WERI-Rb-1 (cell line): ENCODE measurements around the gene SNIP1.
"Not testable (repeated sequence)": the region's sequence is repeated elsewhere in the genome, so short reads cannot be mapped to it uniquely, and the experiment has no call there.

Source experiments
- DNase-seq: peaks from one replicate; pipeline ENCODE4 v3.0.0-alpha.2; 2020
- H3K27ac ChIP-seq: fragments of 250-450 bp; sonication (Bioruptor Pico); 2 replicates; pipeline ENCODE4 v1.5.1; 2020; ENCODE audit warnings: mild to moderate bottlenecking, moderate library complexity
- H3K27me3 ChIP-seq: fragments of 250-450 bp; sonication (Bioruptor Pico); 2 replicates; pipeline ENCODE4 v1.5.1; 2021; ENCODE audit warnings: mild to moderate bottlenecking, low read depth, moderate library complexity; ENCODE audit not compliant: insufficient read depth, severe bottlenecking
- H3K36me3 ChIP-seq: fragments of 250-450 bp; sonication (Bioruptor Pico); 2 replicates; pipeline ENCODE4 v1.5.1; 2020; ENCODE audit warnings: mild to moderate bottlenecking, moderate library complexity
- H3K4me3 ChIP-seq: 2 replicates; pipeline ENCODE4 v1.5.1; 2011; ENCODE audit warnings: low read depth, mild to moderate bottlenecking, control low read depth, low read length
- H3K9me3 ChIP-seq: fragments of 250-450 bp; sonication (Bioruptor Pico); 2 replicates; pipeline ENCODE4 v1.5.1; 2021; ENCODE audit warnings: mild to moderate bottlenecking, moderate library complexity; ENCODE audit not compliant: severe bottlenecking
- CTCF ChIP-seq: IDR thresholded peaks from 2 replicates; pipeline ENCODE4 v1.5.1; 2011; ENCODE audit warnings: low read depth, mild to moderate bottlenecking, control low read depth, inconsistent platforms, low read length

The SNIP1 gene

GRCh38 chr1:37537378-37537777, 16.7 kb downstream of the SNIP1 start:
- H3K4me3 ChIP-seq = no peak overlapping the region
- DNase-seq = no peak
- no peak overlapping the region for H3K27ac ChIP-seq
- H3K27me3 ChIP-seq = no peaks in the 10 kb centered on the region
- no peaks in the 10 kb centered on the region for H3K9me3 ChIP-seq
- TF ChIP-seq CTCF = no peak
- H3K36me3 ChIP-seq = peaks cover 61% of the 10 kb centered on the region

DNA sequence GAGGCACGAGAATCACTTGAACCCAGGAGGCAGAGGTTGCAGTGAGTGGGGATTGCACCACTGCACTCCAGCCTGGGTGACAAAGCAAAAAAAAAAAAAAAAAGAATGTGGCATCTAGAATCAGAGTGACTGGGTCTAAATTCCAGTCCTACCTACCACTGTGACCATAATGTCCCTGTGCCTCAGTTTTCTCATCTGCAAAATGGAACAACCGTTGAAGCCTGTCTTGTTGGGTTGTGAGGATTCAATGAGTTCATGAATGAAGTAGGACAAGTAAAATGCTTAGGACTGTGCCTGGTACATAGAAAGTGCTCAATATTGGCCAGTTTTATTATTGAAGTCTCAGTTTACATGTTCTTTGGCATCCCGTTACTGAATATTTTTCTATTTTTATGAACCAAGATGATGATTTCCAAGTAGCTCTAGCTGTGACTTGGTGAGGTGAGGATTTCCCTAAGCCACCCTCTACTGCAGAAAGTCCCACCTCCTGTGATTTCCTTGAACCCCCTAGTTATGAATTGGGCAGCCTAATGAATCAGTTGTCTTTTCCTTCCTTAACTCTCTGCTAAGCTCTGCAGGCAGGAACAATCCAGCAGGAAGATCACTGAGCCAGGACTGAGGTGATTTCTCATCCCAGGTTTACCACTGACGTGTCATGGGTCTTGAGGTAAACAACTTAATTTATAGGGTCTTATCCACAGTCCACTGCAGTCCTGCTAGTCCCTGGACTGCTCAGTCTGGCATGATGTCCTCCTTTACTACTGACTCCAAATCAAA, 20.6 kb downstream of the SNIP1 start:
- no peak for DNase-seq
- Histone ChIP-seq H3K36me3 (peaks cover 29% of the 10 kb centered on the region), H3K27ac (no peak overlapping the region), H3K4me3 (no peak overlapping the region), H3K9me3 (no peaks in the 10 kb centered on the region), H3K27me3 (no peaks in the 10 kb centered on the region)
- TF ChIP-seq CTCF = no peak

DNA sequence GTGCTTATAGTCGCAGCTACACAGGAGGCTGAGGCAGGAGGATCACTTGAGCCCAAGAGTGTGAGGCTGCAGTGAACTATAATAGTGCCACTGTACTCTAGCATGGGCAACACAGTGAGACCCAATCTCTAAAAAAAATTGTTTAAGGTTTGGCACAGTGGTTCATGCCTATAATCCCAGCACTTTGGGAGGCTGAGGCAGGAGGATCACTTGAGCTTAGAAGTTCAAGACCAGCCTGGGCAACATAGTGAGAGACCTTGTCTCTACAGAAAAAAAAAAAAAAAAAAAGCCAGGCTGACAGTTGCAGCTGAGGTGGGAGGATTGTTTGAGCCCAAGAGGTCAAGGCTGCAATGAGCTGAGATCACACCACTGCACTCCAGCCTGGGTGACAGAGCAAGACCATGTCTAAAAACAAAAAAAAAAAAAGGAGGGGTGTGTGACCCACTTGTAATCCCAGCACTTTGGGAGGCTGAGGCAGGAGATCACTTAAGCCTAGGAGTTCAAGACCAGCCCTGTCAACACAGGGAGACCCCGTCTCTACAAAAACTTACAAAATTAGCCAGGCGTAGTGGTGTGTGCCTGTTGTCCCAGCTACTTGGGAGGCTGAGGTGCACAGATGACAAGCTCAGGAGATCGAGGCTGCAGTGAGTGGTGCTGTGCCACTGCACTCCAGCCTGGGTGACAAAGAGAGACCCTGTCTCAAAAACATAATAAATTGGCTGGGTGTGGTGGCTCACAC, 21.5 kb downstream of the SNIP1 start:
- not testable (repeated sequence) for H3K4me3 ChIP-seq, DNase-seq, H3K27ac ChIP-seq, H3K27me3 ChIP-seq, H3K9me3 ChIP-seq
- peaks cover 22% of the 10 kb centered on the region for H3K36me3 ChIP-seq

DNA sequence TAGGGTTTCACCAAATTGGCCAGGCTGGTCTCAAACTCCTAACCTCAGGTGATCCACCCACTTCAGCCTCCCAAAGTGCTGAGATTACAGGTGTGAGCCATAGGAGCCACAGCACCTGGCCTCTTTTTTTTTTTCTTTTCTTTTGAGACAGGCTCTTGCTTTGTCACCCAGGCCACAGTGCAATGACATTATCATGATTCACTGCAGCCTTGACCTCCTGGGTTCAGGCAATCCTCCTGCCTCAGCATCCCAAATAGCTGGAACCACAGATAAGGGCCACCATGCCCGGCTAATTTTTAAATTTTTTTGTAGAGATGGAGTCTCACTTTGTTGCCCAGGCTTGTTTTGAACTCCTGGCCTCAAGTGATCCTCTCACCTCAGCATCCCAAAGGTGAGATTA, 24.2 kb downstream of the SNIP1 start:
- not testable (repeated sequence) for DNase-seq, H3K36me3 ChIP-seq, H3K27me3 ChIP-seq, H3K9me3 ChIP-seq, H3K27ac ChIP-seq, H3K4me3 ChIP-seq

DNA sequence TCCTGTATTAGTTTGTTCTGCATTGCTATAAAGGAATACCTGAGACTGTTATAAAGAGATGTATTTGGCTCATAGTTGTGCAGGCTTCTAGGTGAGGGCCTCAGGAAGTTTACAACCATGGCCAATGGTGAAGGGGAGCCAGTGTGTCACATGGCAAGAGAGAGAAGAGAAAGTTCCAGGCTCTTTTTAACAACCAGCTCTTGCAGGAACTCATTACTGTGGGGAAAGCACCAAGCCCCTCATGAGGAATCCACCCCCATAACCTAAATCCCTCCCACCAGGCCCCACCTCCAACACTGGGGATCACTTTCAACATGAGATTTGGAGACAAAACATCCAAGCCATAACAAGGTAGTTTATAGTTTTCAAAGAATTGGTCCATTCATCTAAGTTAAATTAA, 34.5 kb downstream of the SNIP1 start:
- Histone ChIP-seq H3K27ac (no peak overlapping the region), H3K27me3 (no peaks in the 10 kb centered on the region), H3K9me3 (no peaks in the 10 kb centered on the region), H3K4me3 (no peak overlapping the region), H3K36me3 (no peaks in the 10 kb centered on the region)
- TF ChIP-seq CTCF = no peak
- DNase-seq = no peak

GRCh38 chr1:37518929-37519328, 35.2 kb downstream of the SNIP1 start:
- not testable (repeated sequence) for DNase-seq, H3K27ac ChIP-seq, H3K9me3 ChIP-seq, H3K4me3 ChIP-seq, H3K27me3 ChIP-seq, H3K36me3 ChIP-seq

- not testable (repeated sequence) for H3K4me3 ChIP-seq, H3K27ac ChIP-seq, H3K36me3 ChIP-seq, H3K9me3 ChIP-seq, H3K27me3 ChIP-seq, DNase-seq
These were observed 35.9 kb downstream of the SNIP1 start for GRCh38 chr1:37518241-37518640.

- DNase-seq = no peak
- no peak for TF ChIP-seq CTCF
- no peak overlapping the region for H3K4me3 ChIP-seq
- H3K27ac ChIP-seq = no peak overlapping the region
- H3K36me3 ChIP-seq = peaks cover 8% of the 10 kb centered on the region
- no peaks in the 10 kb centered on the region for H3K27me3 ChIP-seq
- H3K9me3 ChIP-seq = no peaks in the 10 kb centered on the region
These were observed 36.5 kb downstream of the SNIP1 start for GRCh38 chr1:37517569-37517968.
